IPS DF 6.9 (cell line): ENCODE measurements around the gene HS6ST3.

Experiments used
- DNase-seq: peaks from one replicate; pipeline ENCODE4 v3.0.0-alpha.2; 2013; ENCODE audit warnings: low read depth, low spot score
- H3K27ac ChIP-seq: one replicate; pipeline ENCODE4 v1.5.1; 2013; ENCODE audit warnings: low read length, control low read depth
- H3K27me3 ChIP-seq: 2 replicates; pipeline ENCODE4 v1.6.1; 2013; ENCODE audit warnings: mild to moderate bottlenecking, low read length; ENCODE audit not compliant: control insufficient read depth, insufficient read depth
- H3K36me3 ChIP-seq: 2 replicates; pipeline ENCODE4 v1.6.1; 2013; ENCODE audit warnings: low read length; ENCODE audit not compliant: control insufficient read depth, insufficient read depth
- H3K4me1 ChIP-seq: 2 replicates; pipeline ENCODE4 v1.6.1; 2013; ENCODE audit warnings: low read length; ENCODE audit not compliant: control insufficient read depth, insufficient read depth
- H3K4me3 ChIP-seq: 2 replicates; pipeline ENCODE4 v1.5.1; 2013; ENCODE audit warnings: mild to moderate bottlenecking, low read length
- H3K9me3 ChIP-seq: 2 replicates; pipeline ENCODE4 v1.6.1; 2013; ENCODE audit warnings: low read length, inconsistent platforms; ENCODE audit not compliant: control insufficient read depth, insufficient read depth
- WGBS: extraction: QIAGEN DNeasy Blood & Tissue Kit; methylation state at CpG from one replicate; pipeline ENCODE4 v1.1.7; 2013; ENCODE audit warnings: mixed read lengths, missing lambda C conversion rate; ENCODE audit not compliant: insufficient read length, insufficient coverage; 5-methylcytosine and 5-hydroxymethylcytosine counted together

The HS6ST3 gene

GRCh38 chr13:96377835-96378234, 287.9 kb downstream of the HS6ST3 start:
- Histone ChIP-seq H3K27me3 (no peaks in the 10 kb centered on the region), H3K4me1 (no peaks in the 10 kb centered on the region), H3K36me3 (no peaks in the 10 kb centered on the region), H3K27ac (no peak overlapping the region), H3K9me3 (no peaks in the 10 kb centered on the region), H3K4me3 (no peak overlapping the region)
- no peak for DNase-seq
- WGBS, result no CpG with 5 or more reads among the region's 3 CpGs

DNA sequence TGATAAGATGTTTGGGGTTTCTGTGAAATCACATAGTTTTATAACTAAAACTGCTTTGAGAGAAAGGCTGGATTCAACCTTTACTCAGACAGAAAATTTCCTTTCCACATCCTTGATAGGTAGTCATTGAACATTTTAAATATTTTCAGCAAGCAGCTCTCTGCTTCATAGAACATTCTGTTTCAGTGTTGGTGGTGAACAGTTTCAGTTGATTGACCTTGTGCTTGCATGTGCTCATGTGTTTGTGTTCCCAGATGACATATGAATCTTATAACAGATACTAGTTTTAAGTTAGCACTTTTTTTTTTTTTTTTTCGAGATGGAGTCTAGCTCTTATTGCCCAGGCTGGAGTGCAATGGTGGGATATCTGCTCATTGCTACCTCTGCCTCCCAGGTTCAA, 290.1 kb downstream of the HS6ST3 start:
- no peak for DNase-seq
- Histone ChIP-seq H3K4me1 (no peaks in the 10 kb centered on the region), H3K9me3 (no peaks in the 10 kb centered on the region), H3K36me3 (no peaks in the 10 kb centered on the region), H3K4me3 (no peak overlapping the region), H3K27me3 (no peaks in the 10 kb centered on the region), H3K27ac (no peak overlapping the region)
- WGBS, result no CpG with 5 or more reads among the region's 1 CpG

- no CpG with 5 or more reads among the region's 5 CpGs for WGBS
- Histone ChIP-seq H3K4me1 (no peaks in the 10 kb centered on the region), H3K9me3 (no peaks in the 10 kb centered on the region), H3K36me3 (no peaks in the 10 kb centered on the region), H3K27me3 (no peaks in the 10 kb centered on the region), H3K27ac (no peak overlapping the region), H3K4me3 (no peak overlapping the region)
- no peak for DNase-seq
Observed at GRCh38 chr13:96381681-96382080, 291.8 kb downstream of the HS6ST3 start.

- WGBS, result no CpG with 5 or more reads among the region's 2 CpGs
- no peaks in the 10 kb centered on the region for H3K4me1 ChIP-seq
- H3K27me3 ChIP-seq, result no peaks in the 10 kb centered on the region
- H3K9me3 ChIP-seq, result no peaks in the 10 kb centered on the region
- no peak overlapping the region for H3K4me3 ChIP-seq
- no peaks in the 10 kb centered on the region for H3K36me3 ChIP-seq
- H3K27ac ChIP-seq, result no peak overlapping the region
- no peak for DNase-seq
Observed at GRCh38 chr13:96388598-96388997, 298.7 kb downstream of the HS6ST3 start.

- Histone ChIP-seq H3K27ac (no peak overlapping the region), H3K4me3 (no peak overlapping the region), H3K9me3 (no peaks in the 10 kb centered on the region), H3K4me1 (no peaks in the 10 kb centered on the region), H3K36me3 (no peaks in the 10 kb centered on the region), H3K27me3 (no peaks in the 10 kb centered on the region)
- DNase-seq, result no peak
- WGBS, result no CpG with 5 or more reads among the region's 6 CpGs
Observed at GRCh38 chr13:96391606-96392005, 301.7 kb downstream of the HS6ST3 start.

DNA sequence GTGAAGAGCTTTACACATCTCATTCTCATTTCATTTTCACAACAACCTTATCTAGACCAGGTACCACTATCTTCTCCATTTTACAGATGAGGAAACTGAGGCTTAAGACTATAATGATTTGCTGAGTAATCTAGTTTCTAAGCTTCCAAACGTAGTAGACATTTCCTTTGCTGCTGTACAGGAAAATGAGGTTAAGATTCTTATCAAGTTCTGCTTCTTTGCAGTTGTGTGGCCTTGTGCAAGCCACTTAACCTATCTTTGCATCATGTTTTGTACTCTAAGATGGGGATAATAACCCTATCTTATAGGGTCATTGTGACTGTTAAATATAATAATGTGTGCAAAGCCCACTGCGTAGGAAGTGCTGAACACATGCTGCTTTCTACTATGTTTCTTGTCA, 307.9 kb downstream of the HS6ST3 start:
- H3K4me1 ChIP-seq, result no peaks in the 10 kb centered on the region
- no CpG with 5 or more reads among the region's 2 CpGs for WGBS
- no peaks in the 10 kb centered on the region for H3K9me3 ChIP-seq

GRCh38 chr13:96398486-96398885, 308.6 kb downstream of the HS6ST3 start:
- DNase-seq, result no peak
- no peak overlapping the region for H3K4me3 ChIP-seq

More for the DNA sequence above, 307.9 kb downstream of the HS6ST3 start:
- H3K36me3 ChIP-seq, result no peaks in the 10 kb centered on the region
- DNase-seq, result no peak
- H3K27me3 ChIP-seq, result no peaks in the 10 kb centered on the region
- no peak overlapping the region for H3K27ac ChIP-seq
- no peak overlapping the region for H3K4me3 ChIP-seq

DNA sequence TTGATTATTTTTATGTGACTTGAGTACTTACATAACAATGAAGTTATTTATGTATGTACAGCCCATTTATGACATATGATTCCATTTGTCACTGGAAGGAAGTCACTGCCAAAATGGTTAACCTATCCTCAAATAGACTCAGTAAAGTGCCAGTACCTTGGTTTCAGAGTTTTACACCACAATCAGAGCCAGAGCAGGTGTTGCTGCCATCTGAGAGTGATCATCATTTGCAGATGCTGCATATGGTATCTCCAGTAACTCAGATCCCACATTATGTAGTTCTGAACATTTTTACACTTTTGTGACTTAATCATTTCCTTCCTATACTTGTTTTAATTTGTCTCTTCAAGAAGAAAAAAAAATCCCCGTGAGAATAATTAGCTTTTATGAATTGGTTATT, 313.3 kb downstream of the HS6ST3 start:
- Histone ChIP-seq H3K9me3 (no peaks in the 10 kb centered on the region), H3K4me1 (no peaks in the 10 kb centered on the region; the same call in 1 of the 2 replicates), H3K36me3 (no peaks in the 10 kb centered on the region), H3K27ac (no peak overlapping the region), H3K4me3 (no peak overlapping the region), H3K27me3 (no peaks in the 10 kb centered on the region)
- DNase-seq, result no peak
- no CpG with 5 or more reads among the region's 1 CpG for WGBS

More at GRCh38 chr13:96398486-96398885, 308.6 kb downstream of the HS6ST3 start:
- Histone ChIP-seq H3K27me3 (no peaks in the 10 kb centered on the region), H3K9me3 (no peaks in the 10 kb centered on the region), H3K36me3 (no peaks in the 10 kb centered on the region), H3K27ac (no peak overlapping the region), H3K4me1 (no peaks in the 10 kb centered on the region)
- WGBS, result no CpG with 5 or more reads among the region's 4 CpGs

DNA sequence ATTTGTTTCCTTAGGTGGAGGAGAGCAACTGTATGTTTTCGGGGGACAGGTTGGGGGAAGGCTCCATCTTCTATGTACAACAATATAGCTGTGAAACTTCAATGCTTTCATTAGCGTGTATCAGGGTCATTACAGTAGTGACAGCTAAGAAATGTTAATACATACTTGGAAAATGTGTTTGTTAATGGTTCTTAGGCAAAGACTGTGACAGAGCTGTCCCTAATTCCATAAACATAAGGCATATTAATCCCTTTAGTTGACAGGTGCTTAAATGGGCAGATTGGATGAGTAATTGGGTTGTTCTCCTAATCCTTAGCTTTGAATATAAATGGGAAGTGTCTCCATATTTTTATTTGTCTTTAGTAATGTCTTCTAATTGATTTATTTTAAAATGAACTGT, 313.7 kb downstream of the HS6ST3 start:
- WGBS, result no CpG with 5 or more reads among the region's 2 CpGs
- no peaks in the 10 kb centered on the region for H3K36me3 ChIP-seq
- no peak for DNase-seq
- no peak overlapping the region for H3K27ac ChIP-seq
- H3K4me3 ChIP-seq, result no peak overlapping the region
- H3K4me1 ChIP-seq, result no peaks in the 10 kb centered on the region; the same call in 1 of the 2 replicates
- no peaks in the 10 kb centered on the region for H3K9me3 ChIP-seq
- H3K27me3 ChIP-seq, result no peaks in the 10 kb centered on the region

DNA sequence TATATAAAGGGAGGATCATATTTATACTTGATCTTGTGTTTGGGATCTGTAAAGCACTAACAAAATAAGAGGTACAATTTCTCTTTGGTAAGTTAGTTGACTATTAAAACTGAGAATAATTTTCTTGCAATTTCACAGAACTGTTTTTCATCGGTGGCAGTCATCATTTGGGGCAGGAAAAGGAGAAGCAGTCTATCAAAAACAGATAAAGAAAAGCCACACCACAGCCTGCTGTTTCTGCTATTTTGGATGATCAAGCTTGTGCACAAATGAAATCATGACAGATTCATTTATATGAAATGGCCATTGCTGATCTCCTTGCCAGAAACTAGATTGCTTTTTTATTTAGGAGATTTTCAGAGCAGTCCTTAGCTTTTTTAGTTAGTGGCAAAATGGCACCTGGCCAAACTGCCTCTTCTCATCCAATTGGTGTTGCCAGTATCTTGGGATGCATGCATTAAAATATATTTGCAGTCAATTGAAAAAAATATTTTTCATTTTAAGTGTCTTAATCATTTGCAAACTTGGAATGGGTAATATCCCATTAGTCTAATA, 326.0 kb downstream of the HS6ST3 start:
- Histone ChIP-seq H3K9me3 (no peaks in the 10 kb centered on the region), H3K4me1 (peaks cover 2% of the 10 kb centered on the region; the same call in 1 of the 2 replicates), H3K4me3 (no peak overlapping the region), H3K36me3 (no peaks in the 10 kb centered on the region), H3K27me3 (no peaks in the 10 kb centered on the region), H3K27ac (no peak overlapping the region)
- no CpG with 5 or more reads among the region's 1 CpG for WGBS
- no peak for DNase-seq

DNA sequence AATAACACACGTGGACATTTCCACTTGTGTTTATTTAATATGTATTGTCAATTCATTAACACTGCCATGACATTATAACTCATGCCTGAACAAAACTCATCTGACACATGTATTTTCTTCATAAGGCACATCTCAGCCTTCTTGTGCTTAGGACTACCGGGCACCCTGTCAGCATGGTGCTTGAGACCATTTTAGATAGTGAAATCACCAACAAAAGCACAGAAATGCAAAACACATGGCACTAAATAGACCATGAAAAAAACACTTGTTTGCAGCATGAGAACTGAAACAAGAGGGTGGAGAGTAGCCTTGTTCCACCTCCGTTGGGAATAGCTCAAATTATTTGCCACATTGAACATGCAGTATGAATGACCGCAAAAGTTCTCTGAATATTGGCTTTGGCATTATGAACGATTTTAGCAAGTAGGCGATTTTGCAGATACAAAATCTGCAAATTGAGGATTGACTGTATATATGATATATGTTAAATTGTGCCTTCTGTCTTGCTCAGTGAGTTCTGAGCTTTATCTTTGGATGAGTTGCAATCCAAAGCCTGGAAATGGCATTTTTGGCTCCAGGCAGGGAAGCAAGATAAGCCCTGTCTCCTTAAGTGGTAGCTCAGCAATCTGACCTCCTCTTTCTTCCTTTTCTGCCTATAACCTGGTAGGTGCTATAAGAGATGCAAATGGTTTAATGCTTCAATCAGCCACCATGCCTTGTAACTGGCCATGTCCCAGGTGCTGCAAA, 328.2 kb downstream of the HS6ST3 start:
- Histone ChIP-seq H3K36me3 (no peaks in the 10 kb centered on the region), H3K27ac (no peak overlapping the region), H3K9me3 (no peaks in the 10 kb centered on the region), H3K4me3 (no peak overlapping the region), H3K4me1 (peaks cover 2% of the 10 kb centered on the region; the same call in 1 of the 2 replicates), H3K27me3 (no peaks in the 10 kb centered on the region)
- DNase-seq, result no peak
- no CpG with 5 or more reads among the region's 6 CpGs for WGBS
